ENCODE data around the gene RAD51B.

DNA sequence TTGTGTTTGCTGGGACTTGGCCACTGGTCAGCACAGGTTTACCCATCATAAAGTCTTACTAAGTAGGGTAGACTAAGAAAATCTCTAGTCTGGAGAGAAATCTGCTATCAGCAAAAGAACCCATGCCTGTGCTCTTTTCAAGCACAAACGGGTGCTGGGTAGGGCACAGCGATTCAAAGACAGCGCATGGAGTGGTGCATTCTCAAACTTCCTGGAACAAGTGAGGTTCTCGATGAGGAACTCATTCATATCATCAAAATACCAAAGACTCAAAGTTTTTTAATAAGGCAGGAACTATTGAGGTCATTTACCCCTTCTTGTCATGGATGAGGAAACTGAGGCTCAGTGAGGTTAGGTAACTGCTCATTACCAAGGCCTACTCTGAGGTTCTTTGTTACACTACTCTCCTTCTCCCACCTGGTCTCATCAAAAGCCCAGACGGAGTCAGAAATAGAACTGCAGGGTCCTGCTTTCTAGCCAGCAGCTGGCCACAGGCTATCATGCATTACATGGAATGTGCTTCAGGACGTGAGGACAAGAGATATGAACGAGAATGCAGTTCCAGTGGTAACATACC is 583.0 kb downstream of the RAD51B start:
- TF ChIP-seq, protein P1, sequence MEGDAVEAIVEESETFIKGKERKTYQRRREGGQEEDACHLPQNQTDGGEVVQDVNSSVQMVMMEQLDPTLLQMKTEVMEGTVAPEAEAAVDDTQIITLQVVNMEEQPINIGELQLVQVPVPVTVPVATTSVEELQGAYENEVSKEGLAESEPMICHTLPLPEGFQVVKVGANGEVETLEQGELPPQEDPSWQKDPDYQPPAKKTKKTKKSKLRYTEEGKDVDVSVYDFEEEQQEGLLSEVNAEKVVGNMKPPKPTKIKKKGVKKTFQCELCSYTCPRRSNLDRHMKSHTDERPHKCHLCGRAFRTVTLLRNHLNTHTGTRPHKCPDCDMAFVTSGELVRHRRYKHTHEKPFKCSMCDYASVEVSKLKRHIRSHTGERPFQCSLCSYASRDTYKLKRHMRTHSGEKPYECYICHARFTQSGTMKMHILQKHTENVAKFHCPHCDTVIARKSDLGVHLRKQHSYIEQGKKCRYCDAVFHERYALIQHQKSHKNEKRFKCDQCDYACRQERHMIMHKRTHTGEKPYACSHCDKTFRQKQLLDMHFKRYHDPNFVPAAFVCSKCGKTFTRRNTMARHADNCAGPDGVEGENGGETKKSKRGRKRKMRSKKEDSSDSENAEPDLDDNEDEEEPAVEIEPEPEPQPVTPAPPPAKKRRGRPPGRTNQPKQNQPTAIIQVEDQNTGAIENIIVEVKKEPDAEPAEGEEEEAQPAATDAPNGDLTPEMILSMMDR (IDR thresholded peaks at IDR 0.05; ENCODE audit: low read length), result no peak
- no peak for TF ChIP-seq EZH2 (optimal IDR thresholded peaks at IDR 0.05; ENCODE audit: low read depth, low read length)
- TF ChIP-seq EZH2phosphoT487 (IDR thresholded peaks at IDR 0.05; ENCODE audit: low read length), result no peak
